Activated CD4-positive, alpha-beta memory T cell treated with anti-CD3 and anti-CD28 coated beads for 36 hours (primary cell): ENCODE results near the gene HMCN2. TPM values are rescaled to one million over a fixed set of nuclear protein-coding genes. Genes with fewer than 3 reads are reported as not detected.
A peak's percentile ranks its signal among the peaks of the same experiment; 100 is the strongest.

Experiments used
- CTCF ChIA-PET: fragments of 350-600 bp; sonication (Branson Sonifier 250); formaldehyde crosslinking; loops from one replicate; lab custom pipeline; 2021; ENCODE audit warnings: antibody characterized with exemption, inconsistent platforms; lab: Charles Lee
- POLR2A ChIA-PET: fragments of 350-600 bp; sonication (Branson Sonifier 250); formaldehyde crosslinking; loops from one replicate; lab custom pipeline; 2021; ENCODE audit warnings: antibody characterized with exemption; lab: Charles Lee
- DNase-seq: peaks from one replicate; pipeline ENCODE4 v3.0.0-alpha.2; 2020
- H3K27ac Mint-ChIP-seq: one replicate; pipeline ENCODE4 v1.8.0; 2021; ENCODE audit warnings: mixed read lengths
- H3K27me3 Mint-ChIP-seq: one replicate; pipeline ENCODE4 v1.8.0; 2021; ENCODE audit warnings: mixed read lengths
- H3K36me3 Mint-ChIP-seq: one replicate; pipeline ENCODE4 v1.8.0; 2021; ENCODE audit warnings: mixed read lengths
- H3K4me1 Mint-ChIP-seq: one replicate; pipeline ENCODE4 v1.8.0; 2021; ENCODE audit warnings: low read depth, mixed read lengths
- H3K4me3 Mint-ChIP-seq: one replicate; pipeline ENCODE4 v1.8.0; 2021; ENCODE audit warnings: mild to moderate bottlenecking, mixed read lengths
- H3K9me3 Mint-ChIP-seq: one replicate; pipeline ENCODE4 v1.8.0; 2021; ENCODE audit warnings: mixed read lengths
- intact Hi-C: fragments of 100-400 bp; cut with micrococcal nuclease; formaldehyde crosslinking; loops from one replicate; pipeline ENCODE4 v1.15.1; 2023
- total RNA-seq, 2 experiments: library from RNA; stranded (reverse); gene quantifications; one replicate each; pipeline ENCODE4 v1.2.3, GENCODE V29; 2021

Gene HMCN2
- total RNA-seq, 2 experiments from 2014 or later = not detected

DNA sequence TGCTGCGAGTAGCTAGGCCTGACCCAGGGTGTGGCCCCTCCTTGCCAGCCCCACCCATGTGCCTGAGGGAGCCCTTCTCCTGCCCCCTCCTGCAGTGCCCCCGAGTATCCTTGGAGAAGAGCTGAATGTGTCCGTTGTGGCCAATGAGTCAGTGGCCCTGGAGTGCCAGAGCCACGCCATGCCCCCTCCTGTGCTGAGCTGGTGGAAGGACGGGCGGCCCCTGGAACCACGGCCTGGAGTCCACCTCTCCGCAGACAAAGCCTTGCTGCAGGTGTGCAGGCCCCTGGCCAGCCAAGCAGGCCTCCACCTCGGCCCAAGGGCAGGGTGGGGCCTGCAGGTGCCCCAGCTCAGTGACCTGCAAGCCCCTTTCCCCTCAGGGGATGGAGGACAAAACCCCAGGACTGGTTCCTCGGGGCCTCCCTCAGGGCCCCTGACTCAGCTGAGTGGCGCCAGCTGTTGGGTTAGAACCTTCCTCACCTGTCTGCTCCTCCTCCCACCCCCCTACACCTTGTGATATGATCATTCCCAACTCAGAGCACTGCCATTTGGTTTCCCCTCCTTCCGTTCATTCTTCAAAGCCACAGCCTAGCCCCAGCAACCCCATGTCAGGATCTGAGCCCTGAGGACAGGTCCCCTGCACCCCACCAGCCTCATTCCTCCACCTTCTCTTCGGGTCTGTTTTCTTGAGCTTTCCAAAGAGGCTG is 99.2 kb downstream of the HMCN2 start:
- Mint-ChIP-seq H3K4me1 (peaks cover 13% of the 10 kb centered on the region), H3K9me3 (peaks cover 19% of the 10 kb centered on the region), H3K4me3 (no peak overlapping the region), H3K36me3 (no peaks in the 10 kb centered on the region), H3K27me3 (peaks cover 4% of the 10 kb centered on the region), H3K27ac (no peak overlapping the region)
- CTCF ChIA-PET = no interaction called here
- intact Hi-C loops = no loop called here
- DNase-seq = no peak
- POLR2A ChIA-PET = no interaction called here

GRCh38 chr9:130365323-130365721 is 99.8 kb downstream of the HMCN2 start:
- intact Hi-C loops = no loop called here
- Mint-ChIP-seq H3K27ac (no peak overlapping the region), H3K27me3 (peaks cover 4% of the 10 kb centered on the region), H3K9me3 (peaks cover 19% of the 10 kb centered on the region), H3K36me3 (no peaks in the 10 kb centered on the region), H3K4me1 (peaks cover 13% of the 10 kb centered on the region), H3K4me3 (no peak overlapping the region)
- no peak for DNase-seq
- ChIA-PET CTCF (no interaction called here), POLR2A (no interaction called here)

GRCh38 chr9:130366072-130366471 is 100.5 kb downstream of the HMCN2 start:
- ChIA-PET POLR2A (no interaction called here), CTCF (no interaction called here)
- no peak overlapping the region for H3K4me3 Mint-ChIP-seq
- no peak overlapping the region for H3K27ac Mint-ChIP-seq
- peaks cover 4% of the 10 kb centered on the region for H3K27me3 Mint-ChIP-seq
- peaks cover 13% of the 10 kb centered on the region for H3K4me1 Mint-ChIP-seq
- no peak for DNase-seq
- H3K36me3 Mint-ChIP-seq = no peaks in the 10 kb centered on the region
- peaks cover 19% of the 10 kb centered on the region for H3K9me3 Mint-ChIP-seq
- intact Hi-C loops = no loop called here

DNA sequence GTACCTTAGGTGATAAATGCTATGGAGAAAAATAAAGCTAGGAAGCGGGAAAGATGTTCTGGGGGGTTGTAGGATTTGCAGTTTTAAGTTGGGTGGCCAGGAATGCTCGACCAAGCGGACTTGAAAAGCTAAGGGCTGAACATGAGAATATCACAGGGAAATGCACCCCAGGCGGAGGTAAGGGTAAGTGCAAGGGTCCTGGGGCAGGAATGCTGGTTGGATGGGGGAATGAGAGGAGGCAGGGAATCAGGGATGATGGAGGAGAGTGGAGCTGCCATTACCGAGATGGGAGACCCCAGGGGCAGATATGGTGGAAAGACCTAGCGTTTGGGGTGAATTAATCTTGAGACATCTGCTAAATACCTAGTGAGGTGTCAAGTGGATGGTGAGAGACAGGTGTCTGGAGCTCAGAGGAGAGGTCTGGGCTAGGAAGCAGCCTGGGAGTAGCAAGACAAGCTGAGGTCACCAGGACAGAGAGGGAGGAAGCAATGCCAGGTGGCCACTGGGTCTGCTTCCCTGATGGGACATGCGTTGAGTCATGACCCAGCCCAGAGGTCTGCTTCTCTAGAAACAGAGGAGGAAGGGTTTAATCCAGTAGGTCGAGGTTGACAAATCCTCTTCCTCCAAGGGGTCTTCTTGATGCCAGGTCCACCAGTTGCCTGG is 101.5 kb downstream of the HMCN2 start:
- ChIA-PET POLR2A (no interaction called here), CTCF (no interaction called here)
- Mint-ChIP-seq H3K4me1 (peaks cover 13% of the 10 kb centered on the region), H3K27ac (no peak overlapping the region), H3K36me3 (no peaks in the 10 kb centered on the region), H3K4me3 (no peak overlapping the region), H3K9me3 (peaks cover 19% of the 10 kb centered on the region), H3K27me3 (peaks cover 4% of the 10 kb centered on the region)
- intact Hi-C loops = no loop called here
- no peak for DNase-seq

DNA sequence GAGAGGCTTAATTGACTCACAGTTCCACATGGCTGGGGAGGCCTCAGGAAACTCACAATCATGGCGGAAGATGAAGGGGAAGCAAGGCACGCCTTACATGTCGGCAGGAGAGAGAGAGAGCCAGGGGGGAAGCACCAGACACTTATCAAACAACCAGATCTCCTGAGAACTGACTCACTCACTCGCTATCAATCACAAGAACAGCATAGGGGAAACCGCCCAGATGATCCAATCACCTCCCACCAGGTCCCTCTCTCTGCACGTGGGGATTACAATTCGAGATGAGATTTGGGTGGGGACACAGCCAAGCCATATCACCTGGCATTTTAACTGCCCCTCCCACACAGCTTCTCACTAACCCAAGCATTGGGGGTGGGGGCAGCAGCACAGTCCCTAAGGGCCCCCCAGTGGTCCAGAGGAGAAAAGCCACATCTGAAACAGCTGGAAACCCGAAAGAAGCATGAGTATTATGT is 103.1 kb downstream of the HMCN2 start:
- H3K4me3 Mint-ChIP-seq = no peak overlapping the region
- H3K27me3 Mint-ChIP-seq = peaks cover 5% of the 10 kb centered on the region
- intact Hi-C loops = no loop called here
- H3K27ac Mint-ChIP-seq = no peak overlapping the region
- peaks cover 19% of the 10 kb centered on the region for H3K9me3 Mint-ChIP-seq
- ChIA-PET CTCF (no interaction called here), POLR2A (no interaction called here)
- DNase-seq = peak; percentile 57
- H3K4me1 Mint-ChIP-seq = peaks cover 13% of the 10 kb centered on the region
- H3K36me3 Mint-ChIP-seq = no peaks in the 10 kb centered on the region

- Mint-ChIP-seq H3K27me3 (peaks cover 2% of the 10 kb centered on the region), H3K4me3 (no peak overlapping the region), H3K27ac (no peak overlapping the region), H3K4me1 (peaks cover 13% of the 10 kb centered on the region), H3K9me3 (peaks cover 19% of the 10 kb centered on the region), H3K36me3 (no peaks in the 10 kb centered on the region)
- ChIA-PET POLR2A (no interaction called here), CTCF (no interaction called here)
- intact Hi-C loops = no loop called here
- DNase-seq = no peak
Measured at GRCh38 chr9:130370226-130370625, 104.7 kb downstream of the HMCN2 start.

DNA sequence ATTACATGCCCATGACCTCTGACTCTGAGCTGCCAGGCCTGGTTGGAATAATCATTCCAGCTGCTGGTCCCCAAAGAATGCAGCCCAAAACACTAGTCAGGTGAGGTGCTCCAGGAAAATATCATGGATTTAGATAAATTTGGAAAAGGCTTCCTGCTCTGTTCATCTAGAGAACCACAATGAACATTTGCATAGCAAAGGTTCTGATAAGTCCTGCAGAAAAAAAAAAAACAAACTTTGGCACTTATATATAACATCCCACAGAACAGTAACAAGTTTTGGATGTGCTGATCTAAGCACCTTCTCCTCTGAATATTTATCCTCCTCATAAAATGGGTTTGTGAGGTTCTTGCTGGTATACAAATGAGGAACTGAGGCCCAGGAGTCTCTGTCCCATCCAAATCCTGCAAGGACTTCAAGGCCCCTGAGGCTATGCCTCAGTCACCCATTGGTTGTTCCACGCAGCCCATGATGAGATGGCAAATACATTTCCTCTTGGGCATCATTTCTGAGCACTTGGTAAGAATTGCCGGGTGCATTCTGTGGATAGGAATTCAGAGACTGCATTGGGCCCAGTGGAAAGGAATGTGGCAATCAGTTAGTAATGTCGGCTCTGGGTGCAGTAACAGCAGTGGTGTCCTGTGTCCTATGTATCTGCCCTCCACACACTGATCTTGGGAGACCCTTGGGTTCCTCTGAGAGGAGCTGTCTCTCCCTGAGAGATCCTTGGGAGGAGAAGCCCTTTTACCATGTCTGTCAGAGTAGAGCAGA is 105.8 kb downstream of the HMCN2 start:
- Mint-ChIP-seq H3K27me3 (peaks cover 1% of the 10 kb centered on the region), H3K4me3 (no peak overlapping the region), H3K27ac (no peak overlapping the region), H3K9me3 (peaks cover 19% of the 10 kb centered on the region), H3K4me1 (peaks cover 13% of the 10 kb centered on the region), H3K36me3 (no peaks in the 10 kb centered on the region)
- ChIA-PET CTCF (no interaction called here), POLR2A (no interaction called here)
- intact Hi-C loops = no loop called here
- DNase-seq = no peak

GRCh38 chr9:130372057-130372456 is 106.5 kb downstream of the HMCN2 start:
- H3K4me3 Mint-ChIP-seq = no peak overlapping the region
- CTCF ChIA-PET = no interaction called here
- no peak overlapping the region for H3K27ac Mint-ChIP-seq
- DNase-seq = no peak
- intact Hi-C loops = no loop called here
- no peaks in the 10 kb centered on the region for H3K36me3 Mint-ChIP-seq
- peaks cover 13% of the 10 kb centered on the region for H3K4me1 Mint-ChIP-seq
- POLR2A ChIA-PET = no interaction called here
- H3K9me3 Mint-ChIP-seq = peaks cover 17% of the 10 kb centered on the region
- peaks cover 1% of the 10 kb centered on the region for H3K27me3 Mint-ChIP-seq

DNA sequence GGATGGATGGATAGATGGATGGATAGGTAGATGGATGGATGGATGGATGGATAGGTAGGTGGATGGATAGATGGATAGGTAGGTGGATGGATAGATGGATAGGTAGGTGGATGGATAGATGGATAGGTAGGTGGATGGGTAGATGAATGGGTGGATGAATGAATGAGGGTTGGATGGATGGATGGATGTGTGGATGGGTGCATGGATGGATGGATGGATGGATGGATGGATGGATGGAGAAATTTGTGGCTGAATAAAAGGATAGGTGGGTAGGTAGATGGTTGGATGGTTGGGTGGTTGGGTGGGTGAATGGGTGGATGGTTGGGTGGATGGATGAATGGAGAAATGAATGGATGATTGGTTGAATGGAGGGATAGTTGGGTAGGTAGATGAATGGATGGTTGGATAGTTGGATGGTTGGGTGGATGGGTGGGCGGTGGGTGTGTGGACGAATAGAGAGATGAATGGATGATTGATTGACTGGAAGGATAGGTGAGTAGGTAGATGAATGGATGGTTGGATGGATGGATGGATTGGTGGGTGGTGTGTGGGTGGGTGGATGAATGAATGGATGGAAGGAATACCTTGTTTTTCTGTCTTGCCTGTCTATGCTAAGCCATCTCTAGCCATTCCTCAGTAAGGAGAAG is 108.2 kb downstream of the HMCN2 start:
- no peak overlapping the region for H3K4me3 Mint-ChIP-seq
- no peaks in the 10 kb centered on the region for H3K36me3 Mint-ChIP-seq
- intact Hi-C loops = no loop called here
- ChIA-PET CTCF (no interaction called here), POLR2A (no interaction called here)
- no peak overlapping the region for H3K27ac Mint-ChIP-seq
- no peak for DNase-seq
- H3K9me3 Mint-ChIP-seq = peaks cover 5% of the 10 kb centered on the region
- H3K27me3 Mint-ChIP-seq = peaks cover 1% of the 10 kb centered on the region
- peaks cover 3% of the 10 kb centered on the region for H3K4me1 Mint-ChIP-seq

DNA sequence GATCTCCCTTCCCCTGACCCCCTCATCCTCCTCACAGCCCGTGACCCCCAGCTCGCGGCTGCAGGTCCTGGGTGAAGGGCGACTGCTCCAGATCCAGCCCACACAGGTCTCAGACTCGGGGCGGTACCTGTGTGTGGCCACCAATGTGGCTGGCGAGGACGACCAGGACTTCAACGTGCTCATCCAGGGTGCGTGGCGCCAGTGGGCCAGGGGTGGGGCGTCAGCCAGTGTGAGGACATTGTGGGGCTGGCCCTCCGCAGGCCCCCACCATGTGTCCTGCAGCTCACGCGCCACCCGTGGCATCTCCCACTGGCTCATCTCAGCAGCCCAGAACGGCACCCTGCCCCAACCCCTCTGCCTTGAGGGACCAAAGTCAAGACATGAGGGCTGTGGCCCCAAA is 112.1 kb downstream of the HMCN2 start:
- Mint-ChIP-seq H3K9me3 (no peaks in the 10 kb centered on the region), H3K4me3 (no peak overlapping the region), H3K4me1 (no peaks in the 10 kb centered on the region), H3K27me3 (no peaks in the 10 kb centered on the region), H3K27ac (no peak overlapping the region), H3K36me3 (no peaks in the 10 kb centered on the region)
- ChIA-PET CTCF (no interaction called here), POLR2A (no interaction called here)
- no peak for DNase-seq
- intact Hi-C loops = no loop called here

DNA sequence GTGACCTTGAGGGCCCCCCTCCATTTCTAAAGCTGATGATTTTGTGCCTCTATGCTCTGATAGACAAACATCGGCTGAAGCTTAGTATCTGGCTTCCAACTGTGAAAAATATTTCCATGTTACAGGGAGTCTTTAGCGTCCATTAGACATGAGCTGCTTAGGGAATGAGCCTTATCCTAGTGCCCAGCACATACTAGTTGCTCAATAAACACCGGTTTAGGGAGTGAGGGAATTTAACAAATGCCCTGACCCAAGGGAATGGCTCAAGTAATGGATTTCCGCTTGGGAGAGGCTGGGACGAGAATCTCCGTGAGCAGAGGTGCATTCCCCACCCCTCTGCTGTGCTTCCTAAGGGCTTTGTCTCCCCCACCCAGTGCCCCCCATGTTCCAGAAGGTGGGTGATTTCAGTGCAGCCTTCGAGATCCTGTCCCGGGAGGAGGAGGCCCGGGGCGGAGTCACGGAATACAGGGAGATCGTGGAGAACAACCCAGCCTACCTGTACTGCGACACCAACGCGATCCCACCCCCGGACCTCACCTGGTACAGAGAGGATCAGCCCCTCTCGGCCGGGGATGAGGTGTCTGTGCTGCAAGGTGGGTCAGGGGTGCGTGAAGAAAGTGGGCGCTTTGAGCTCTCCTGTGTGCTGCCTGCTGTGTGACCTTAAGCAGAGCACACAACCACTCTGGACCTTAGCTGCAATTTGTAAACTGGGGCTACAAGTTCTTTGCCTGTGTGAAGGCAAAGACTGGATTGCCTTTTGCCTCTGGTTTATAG is 113.5 kb downstream of the HMCN2 start:
- intact Hi-C loops = no loop called here
- ChIA-PET CTCF (no interaction called here), POLR2A (no interaction called here)
- DNase-seq = no peak
- H3K27me3 Mint-ChIP-seq = no peaks in the 10 kb centered on the region
- no peak overlapping the region for H3K4me3 Mint-ChIP-seq
- H3K36me3 Mint-ChIP-seq = no peaks in the 10 kb centered on the region
- no peak overlapping the region for H3K27ac Mint-ChIP-seq
- no peaks in the 10 kb centered on the region for H3K9me3 Mint-ChIP-seq
- no peaks in the 10 kb centered on the region for H3K4me1 Mint-ChIP-seq

DNA sequence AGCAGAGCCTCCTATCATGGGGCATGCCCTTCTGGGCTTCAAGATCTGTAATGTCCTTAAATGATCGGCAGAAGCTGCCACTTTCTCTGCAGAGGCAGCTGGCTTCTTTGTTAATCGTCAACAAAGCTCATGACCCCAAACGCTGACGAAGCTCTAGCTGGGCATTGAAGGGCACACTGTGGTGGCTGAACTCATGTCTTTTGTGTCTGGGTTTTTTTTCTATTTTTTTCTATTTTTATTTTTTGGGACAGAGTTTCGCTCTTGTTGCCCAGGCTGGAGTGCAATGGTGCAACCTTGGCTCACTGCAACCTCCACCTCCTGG is 114.0 kb downstream of the HMCN2 start:
- CTCF ChIA-PET = no interaction called here
- DNase-seq = no peak
- Mint-ChIP-seq H3K36me3 (no peaks in the 10 kb centered on the region), H3K27ac (no peak overlapping the region), H3K27me3 (no peaks in the 10 kb centered on the region), H3K4me1 (no peaks in the 10 kb centered on the region), H3K4me3 (no peak overlapping the region), H3K9me3 (no peaks in the 10 kb centered on the region)
- POLR2A ChIA-PET = no interaction called here
- intact Hi-C loops = no loop called here
